Activated CD4-positive, alpha-beta T cell treated with anti-CD3 and anti-CD28 coated beads, Interleukin-2, amount 50 U/mL, for 1 hour (primary cell): ENCODE data around the gene OR2A42.
"Not testable (repeated sequence)": the region's sequence is repeated elsewhere in the genome, so short reads cannot be mapped to it uniquely, and the experiment has no call there.

Experiments
- DNase-seq: peaks from one replicate; pipeline ENCODE4 v3.0.0-alpha.2; 2020

OR2A42 gene

GRCh38 chr7:144220531-144220930 is 18.9 kb downstream of the OR2A42 start:
- not testable (repeated sequence) for DNase-seq

DNA sequence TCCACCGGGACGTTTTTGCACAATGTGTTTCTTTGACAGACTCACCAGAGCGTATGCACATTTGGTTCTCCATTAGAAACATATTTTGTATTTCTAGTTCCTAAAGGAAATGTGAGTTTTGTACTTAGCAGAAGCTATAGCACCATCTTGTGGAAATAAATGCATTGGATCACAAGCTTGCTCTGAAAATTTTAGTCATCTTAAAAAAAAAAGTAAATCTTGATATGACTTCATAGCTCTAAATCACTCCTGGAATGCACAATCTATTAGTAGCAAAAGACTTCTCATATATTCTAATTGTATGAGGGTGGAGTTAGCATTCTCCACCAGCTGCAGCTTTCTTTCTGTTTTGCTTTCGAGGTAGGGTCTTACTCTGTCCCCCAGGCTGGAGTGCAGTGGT is 20.3 kb downstream of the OR2A42 start:
- not testable (repeated sequence) for DNase-seq

DNA sequence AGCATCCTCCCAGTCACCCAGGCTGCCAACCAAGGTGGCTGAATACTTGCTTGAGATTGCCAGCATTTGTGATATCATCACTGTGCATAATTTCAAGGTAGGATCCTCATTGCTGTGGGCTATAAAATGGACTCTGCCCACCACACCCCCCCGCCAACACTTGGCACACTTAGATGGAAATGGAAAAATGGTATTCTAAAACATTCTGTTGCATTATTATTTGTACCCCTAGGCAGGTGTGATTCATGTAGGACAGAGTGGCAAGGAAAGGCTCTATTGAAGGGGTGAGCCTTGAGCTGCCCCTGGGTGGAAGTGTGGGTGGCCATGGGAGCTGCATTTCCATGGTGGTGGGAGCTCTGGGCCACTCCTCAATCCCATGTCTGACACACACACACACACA is 20.8 kb downstream of the OR2A42 start:
- DNase-seq: not testable (repeated sequence)

- not testable (repeated sequence) for DNase-seq
These were observed 22.2 kb downstream of the OR2A42 start for GRCh38 chr7:144217200-144217599.

DNA sequence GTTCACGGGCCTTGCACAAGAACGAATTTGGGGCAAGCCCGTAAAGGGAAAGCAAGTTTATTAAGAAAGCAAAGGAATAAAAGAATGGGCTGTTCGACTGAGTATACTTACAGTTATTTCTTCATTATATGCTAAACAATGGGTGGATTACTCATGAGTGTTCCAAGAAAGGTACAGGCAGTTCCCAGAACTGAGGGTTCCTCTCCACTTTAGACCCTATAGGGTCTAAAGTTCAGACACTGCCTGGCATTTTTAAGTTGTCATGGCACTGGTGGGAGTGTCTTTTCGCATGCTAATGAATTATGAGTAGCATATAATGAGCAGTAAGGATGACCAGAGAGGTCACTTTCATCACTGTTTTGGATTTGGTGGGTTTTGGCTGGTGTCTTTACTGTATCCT is 34.1 kb downstream of the OR2A42 start:
- not testable (repeated sequence) for DNase-seq

GRCh38 chr7:144203086-144203485 is 36.3 kb downstream of the OR2A42 start:
- not testable (repeated sequence) for DNase-seq

DNA sequence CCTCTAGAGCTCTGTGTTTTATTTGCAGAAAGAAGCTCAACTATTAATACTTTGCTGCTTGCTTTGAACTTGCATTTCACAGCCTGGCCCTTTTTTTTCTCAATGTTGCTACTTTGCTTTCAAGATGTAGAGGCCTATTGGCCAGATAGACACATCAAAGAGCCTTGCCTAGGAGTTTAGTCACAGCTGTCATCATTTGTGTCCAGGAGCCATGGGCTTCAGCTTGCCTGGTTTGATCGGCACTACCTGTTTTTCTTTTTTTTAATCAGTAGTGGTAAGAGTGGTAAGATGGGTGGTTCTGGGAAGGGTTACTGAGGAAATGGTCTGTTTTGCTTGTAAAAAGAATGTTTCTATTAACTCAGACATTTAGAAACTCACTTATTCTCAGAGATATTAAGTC is 37.4 kb downstream of the OR2A42 start:
- DNase-seq: not testable (repeated sequence)

DNA sequence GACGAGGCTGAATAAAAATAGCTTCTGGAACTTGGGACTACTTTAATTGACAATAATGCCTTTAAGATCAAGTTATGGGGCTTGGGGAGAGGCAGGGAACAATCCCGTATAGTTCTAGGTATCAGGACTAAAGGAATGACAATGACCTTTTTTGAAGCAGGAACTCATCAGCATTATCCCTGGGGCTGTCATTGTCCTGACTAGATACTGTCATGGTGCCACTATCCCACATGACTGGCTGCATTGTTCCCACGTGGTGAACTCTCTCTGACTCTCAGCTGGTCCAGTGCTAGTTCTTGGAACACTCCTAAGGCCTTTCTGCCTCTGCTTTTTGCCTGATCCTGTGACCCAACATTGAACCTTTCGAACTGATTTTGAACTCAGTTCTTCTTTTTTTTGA is 40.5 kb downstream of the OR2A42 start:
- DNase-seq: not testable (repeated sequence)

- not testable (repeated sequence) for DNase-seq
These were observed 44.1 kb downstream of the OR2A42 start, which contains the start of gene ARHGEF35 for GRCh38 chr7:144195212-144195872. ARHGEF35 (minus strand) TSS chr7:144195833; CDS start chr7:144188383, 7,450 bp downstream.

DNA sequence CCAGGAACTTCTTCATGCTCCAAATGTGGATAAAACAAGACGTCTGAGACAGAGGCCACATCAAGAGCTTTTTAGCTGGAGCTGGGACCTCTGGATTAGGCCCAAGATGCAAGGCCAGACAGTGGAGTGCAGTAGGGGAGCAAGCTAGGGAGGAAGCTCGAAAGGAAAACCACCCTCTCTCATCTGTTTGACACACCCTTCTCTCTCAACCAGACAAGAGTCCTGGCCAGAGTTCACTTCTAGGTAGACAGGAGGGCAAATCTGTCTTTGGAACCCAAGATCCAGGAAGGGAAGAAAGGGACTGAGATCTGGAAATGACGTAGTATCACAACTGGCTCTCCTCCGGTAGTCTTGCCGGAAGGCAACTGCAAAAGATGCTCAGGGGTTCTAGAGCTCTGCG is 45.0 kb downstream of the OR2A42 start:
- DNase-seq: not testable (repeated sequence)

DNA sequence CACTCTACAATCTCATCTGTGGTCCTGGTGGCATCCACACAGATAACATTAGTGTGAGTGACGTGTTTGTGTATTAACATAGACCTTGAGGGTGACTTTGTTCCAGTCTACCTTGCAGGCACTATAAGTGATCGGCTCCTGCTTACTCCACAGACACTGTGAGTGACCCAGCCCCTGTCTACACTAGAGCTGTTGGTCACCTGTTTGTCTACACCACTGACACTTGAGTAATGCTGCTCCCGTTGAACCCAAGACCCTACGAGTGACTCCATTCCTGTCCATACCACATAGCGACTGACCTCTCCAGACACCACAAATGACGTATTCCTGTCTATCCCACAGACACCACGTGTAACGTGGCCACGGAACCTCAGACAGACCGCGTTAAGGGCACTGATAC is 45.6 kb downstream of the OR2A42 start:
- DNase-seq: not testable (repeated sequence)

- not testable (repeated sequence) for DNase-seq
These were observed 50.7 kb downstream of the OR2A42 start for GRCh38 chr7:144188578-144189171.

DNA sequence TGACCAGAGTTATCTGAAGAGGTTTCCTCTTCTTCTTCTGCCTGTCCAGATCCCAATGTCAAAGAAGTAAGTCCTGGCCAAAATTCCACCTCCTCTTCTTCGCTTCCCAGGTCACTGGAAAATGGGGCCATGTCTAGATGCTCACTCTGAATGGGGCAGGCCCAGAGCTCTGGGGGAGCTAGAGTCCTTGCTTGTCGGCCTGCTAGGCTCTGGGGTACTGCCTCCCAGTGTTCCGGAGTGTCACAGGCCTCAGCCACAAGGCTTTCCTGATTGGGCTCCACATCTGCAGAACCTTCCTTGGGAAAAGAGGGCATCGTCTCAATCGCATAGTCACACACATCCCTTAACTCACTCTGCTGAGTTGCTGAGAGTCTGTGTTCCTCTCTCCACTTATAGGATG is 51.6 kb downstream of the OR2A42 start:
- DNase-seq: not testable (repeated sequence)

GRCh38 chr7:144183166-144183565 is 56.2 kb downstream of the OR2A42 start, which contains the start of gene CTAGE4:
CTAGE4 (plus strand) TSS chr7:144183466; CDS start chr7:144183504, 38 bp downstream.
- not testable (repeated sequence) for DNase-seq

GRCh38 chr7:144179165-144179479 is 60.3 kb downstream of the OR2A42 start:
- not testable (repeated sequence) for DNase-seq

DNA sequence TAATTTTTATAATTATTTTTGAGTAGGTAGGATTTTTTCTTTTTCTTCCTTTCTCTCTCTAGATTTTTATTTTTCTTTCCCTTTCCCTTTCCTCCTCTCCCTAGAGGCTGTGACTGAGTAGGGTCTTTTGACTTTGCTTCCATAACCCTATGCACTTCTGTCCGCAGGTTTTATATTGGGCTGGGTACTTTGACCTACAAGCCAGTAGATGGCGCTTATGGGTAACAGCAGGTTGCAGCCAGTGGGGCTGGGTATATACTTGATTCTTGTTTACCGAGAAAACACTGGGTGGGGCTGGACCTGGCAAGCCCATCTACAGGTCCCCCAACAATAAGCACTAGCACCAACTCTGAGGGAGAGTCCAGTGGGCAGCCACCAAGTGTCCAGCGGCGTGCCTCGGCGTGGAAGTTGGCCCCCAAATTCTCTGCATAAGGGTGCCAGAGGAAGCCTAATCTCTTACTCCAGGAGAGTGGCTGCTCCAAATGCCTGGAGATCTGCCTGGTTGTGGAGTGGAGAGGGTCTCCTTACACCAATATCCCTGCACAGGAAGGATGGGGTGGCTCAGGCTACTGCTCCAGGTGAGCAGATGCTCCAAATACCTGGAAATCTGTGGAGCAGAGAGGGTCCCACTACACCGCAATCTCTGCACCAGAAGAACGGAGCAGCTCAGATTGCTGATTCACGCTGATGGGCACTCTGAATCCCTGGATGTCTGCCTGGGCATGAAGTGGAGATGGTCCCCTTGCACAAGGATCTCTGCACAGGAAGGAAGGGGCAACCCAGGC is 60.8 kb downstream of the OR2A42 start:
- peak; percentile 6 for DNase-seq
